ENCODE results near the gene SLC35A5. TPM values are rescaled to one million over a fixed set of nuclear protein-coding genes. Genes with fewer than 3 reads are reported as not detected.

Gene SLC35A5
- total RNA-seq, 1 donor from 2014 or later, result 30.0 TPM

- H3K4me3 Mint-ChIP-seq (ENCODE audit: unreplicated experiment), result no peak overlapping the region
- H3K27me3 Mint-ChIP-seq (ENCODE audit: unreplicated experiment), result no peaks in the 10 kb centered on the region
Measured at GRCh38 chr3:112598731-112599130, 36.9 kb downstream of the SLC35A5 start.

DNA sequence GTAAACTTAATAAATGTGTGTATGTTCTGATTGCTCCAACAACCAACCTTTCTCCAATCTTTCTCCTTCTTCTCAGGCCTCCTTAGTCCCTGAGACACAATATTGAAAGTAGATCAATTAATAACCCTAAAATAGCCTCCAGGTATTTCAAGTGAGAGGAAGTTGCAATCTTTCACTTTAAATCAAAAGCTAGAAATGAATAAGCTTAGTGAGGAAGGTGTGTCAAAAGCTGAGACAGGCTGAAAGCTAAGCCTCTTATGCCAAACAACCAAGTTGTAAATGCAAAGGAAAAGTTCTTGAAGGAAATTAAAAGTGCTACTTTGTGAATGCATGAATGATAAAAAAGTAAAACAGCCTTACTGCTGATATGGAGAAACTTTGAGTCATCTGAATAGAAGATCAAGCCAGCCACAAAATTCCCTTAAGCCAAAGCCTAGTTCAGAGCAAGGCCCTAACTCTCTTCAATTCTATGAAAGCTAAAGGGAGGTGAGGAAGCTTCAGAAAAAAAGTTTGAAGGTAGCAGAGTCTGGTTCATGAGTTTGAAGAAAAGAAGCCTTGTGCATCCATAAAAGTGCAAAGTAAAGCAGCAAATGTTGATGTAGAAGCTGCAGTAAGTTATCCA is 40.5 kb downstream of the SLC35A5 start:
- Mint-ChIP-seq H3K4me1 (ENCODE audit: unreplicated experiment) (peaks cover 18% of the 10 kb centered on the region), H3K9me3 (ENCODE audit: unreplicated experiment) (no peaks in the 10 kb centered on the region), H3K27me3 (ENCODE audit: unreplicated experiment) (peaks cover 2% of the 10 kb centered on the region), H3K36me3 (ENCODE audit: low read depth, unreplicated experiment) (no peaks in the 10 kb centered on the region), H3K27ac (ENCODE audit: unreplicated experiment) (no peak overlapping the region), H3K4me3 (ENCODE audit: unreplicated experiment) (no peak overlapping the region)
- no peak for DNase-seq (ENCODE audit: low spot score)
- TF ChIP-seq, protein P1, sequence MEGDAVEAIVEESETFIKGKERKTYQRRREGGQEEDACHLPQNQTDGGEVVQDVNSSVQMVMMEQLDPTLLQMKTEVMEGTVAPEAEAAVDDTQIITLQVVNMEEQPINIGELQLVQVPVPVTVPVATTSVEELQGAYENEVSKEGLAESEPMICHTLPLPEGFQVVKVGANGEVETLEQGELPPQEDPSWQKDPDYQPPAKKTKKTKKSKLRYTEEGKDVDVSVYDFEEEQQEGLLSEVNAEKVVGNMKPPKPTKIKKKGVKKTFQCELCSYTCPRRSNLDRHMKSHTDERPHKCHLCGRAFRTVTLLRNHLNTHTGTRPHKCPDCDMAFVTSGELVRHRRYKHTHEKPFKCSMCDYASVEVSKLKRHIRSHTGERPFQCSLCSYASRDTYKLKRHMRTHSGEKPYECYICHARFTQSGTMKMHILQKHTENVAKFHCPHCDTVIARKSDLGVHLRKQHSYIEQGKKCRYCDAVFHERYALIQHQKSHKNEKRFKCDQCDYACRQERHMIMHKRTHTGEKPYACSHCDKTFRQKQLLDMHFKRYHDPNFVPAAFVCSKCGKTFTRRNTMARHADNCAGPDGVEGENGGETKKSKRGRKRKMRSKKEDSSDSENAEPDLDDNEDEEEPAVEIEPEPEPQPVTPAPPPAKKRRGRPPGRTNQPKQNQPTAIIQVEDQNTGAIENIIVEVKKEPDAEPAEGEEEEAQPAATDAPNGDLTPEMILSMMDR (IDR thresholded peaks at IDR 0.05; ENCODE audit: unreplicated experiment), result no peak

More at GRCh38 chr3:112598731-112599130, 36.9 kb downstream of the SLC35A5 start:
- peaks cover 5% of the 10 kb centered on the region for H3K4me1 Mint-ChIP-seq (ENCODE audit: unreplicated experiment)
- TF ChIP-seq, protein P1 (IDR thresholded peaks at IDR 0.05; ENCODE audit: unreplicated experiment), result no peak
- no peaks in the 10 kb centered on the region for H3K9me3 Mint-ChIP-seq (ENCODE audit: unreplicated experiment)
- no peak for DNase-seq (ENCODE audit: low spot score)
- no peak overlapping the region for H3K27ac Mint-ChIP-seq (ENCODE audit: unreplicated experiment)
- no peaks in the 10 kb centered on the region for H3K36me3 Mint-ChIP-seq (ENCODE audit: low read depth, unreplicated experiment)

- TF ChIP-seq, protein P1 (IDR thresholded peaks at IDR 0.05; ENCODE audit: unreplicated experiment), result no peak
- Mint-ChIP-seq H3K4me1 (ENCODE audit: unreplicated experiment) (peaks cover 23% of the 10 kb centered on the region), H3K4me3 (ENCODE audit: unreplicated experiment) (peak overlapping the region; percentile 63), H3K27ac (ENCODE audit: unreplicated experiment) (peak overlapping the region; percentile 97), H3K36me3 (ENCODE audit: low read depth, unreplicated experiment) (no peaks in the 10 kb centered on the region), H3K27me3 (ENCODE audit: unreplicated experiment) (peaks cover 2% of the 10 kb centered on the region), H3K9me3 (ENCODE audit: unreplicated experiment) (no peaks in the 10 kb centered on the region)
- DNase-seq (ENCODE audit: low spot score), result peak; percentile 21
Measured at GRCh38 chr3:112604536-112604935, 42.7 kb downstream of the SLC35A5 start.

DNA sequence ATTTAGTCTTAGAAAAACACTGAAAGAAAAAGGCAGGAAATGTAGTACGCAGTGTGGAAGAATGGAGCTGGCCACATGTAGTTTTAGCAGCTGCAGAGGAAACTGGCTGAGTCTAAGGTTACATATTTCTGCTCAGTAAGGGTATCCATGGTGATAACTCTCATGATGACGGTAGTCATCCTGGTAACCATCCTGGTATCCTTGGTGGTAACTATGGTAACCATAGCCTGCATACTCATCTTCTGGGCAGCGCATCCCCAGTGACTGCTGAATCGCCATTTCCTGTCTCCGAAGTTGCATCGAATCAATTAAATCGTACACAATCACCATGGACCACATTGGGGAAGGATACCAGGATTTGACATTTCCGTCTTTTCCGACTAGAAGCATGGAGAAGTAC is 43.4 kb downstream of the SLC35A5 start:
- DNase-seq (ENCODE audit: low spot score), result peak; percentile 29
- no peaks in the 10 kb centered on the region for H3K36me3 Mint-ChIP-seq (ENCODE audit: low read depth, unreplicated experiment)
- peak overlapping the region; percentile 97 for H3K27ac Mint-ChIP-seq (ENCODE audit: unreplicated experiment)
- TF ChIP-seq, protein P1 (IDR thresholded peaks at IDR 0.05; ENCODE audit: unreplicated experiment), result no peak
- H3K4me3 Mint-ChIP-seq (ENCODE audit: unreplicated experiment), result no peak overlapping the region
- H3K27me3 Mint-ChIP-seq (ENCODE audit: unreplicated experiment), result peaks cover 2% of the 10 kb centered on the region
- peaks cover 25% of the 10 kb centered on the region for H3K4me1 Mint-ChIP-seq (ENCODE audit: unreplicated experiment)
- no peaks in the 10 kb centered on the region for H3K9me3 Mint-ChIP-seq (ENCODE audit: unreplicated experiment)

GRCh38 chr3:112606098-112606497 is 44.3 kb downstream of the SLC35A5 start:
- Mint-ChIP-seq H3K27ac (ENCODE audit: unreplicated experiment) (peak overlapping the region; percentile 97), H3K4me3 (ENCODE audit: unreplicated experiment) (no peak overlapping the region), H3K4me1 (ENCODE audit: unreplicated experiment) (peaks cover 26% of the 10 kb centered on the region), H3K27me3 (ENCODE audit: unreplicated experiment) (peaks cover 2% of the 10 kb centered on the region), H3K36me3 (ENCODE audit: low read depth, unreplicated experiment) (no peaks in the 10 kb centered on the region), H3K9me3 (ENCODE audit: unreplicated experiment) (no peaks in the 10 kb centered on the region)
- TF ChIP-seq, protein P1 (IDR thresholded peaks at IDR 0.05; ENCODE audit: unreplicated experiment), result no peak
- no peak for DNase-seq (ENCODE audit: low spot score)
